Measurements from ENCODE around the gene LTF. TPM values are rescaled to one million over a fixed set of nuclear protein-coding genes. Genes with fewer than 3 reads are reported as not detected.

The LTF gene
- total and polyA plus RNA-seq, 2 of the 13 experiments (the other 11 are each of a cell fraction or from before 2014, with no cell fraction given) = not detected

DNA sequence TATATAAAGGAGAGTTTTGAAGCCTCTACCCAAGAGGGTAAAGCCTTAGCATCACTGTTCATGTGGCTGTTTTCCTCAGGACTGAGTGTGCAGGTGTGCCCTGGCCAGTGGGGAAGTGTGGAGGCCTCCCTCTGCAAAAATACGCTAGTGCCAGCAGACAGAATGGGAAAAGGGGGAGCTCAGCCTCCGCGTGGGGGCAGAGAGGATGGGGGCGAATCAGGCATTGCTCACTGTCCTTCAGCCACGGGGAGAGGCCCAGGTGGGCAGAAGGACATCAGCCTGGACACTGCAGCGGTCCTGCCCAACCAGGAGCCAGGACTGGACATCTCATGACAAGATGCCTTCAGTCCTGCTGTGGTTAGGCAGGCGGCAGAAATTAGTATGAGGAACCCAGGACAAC, 10.1 kb downstream of the LTF start:
- Histone ChIP-seq H3K36me3 (replicated peaks in 1 of 2; ENCODE audit: control insufficient read depth in 1 of 2, insufficient read depth in 2 of 2, low read length in 2 of 2) (no peaks in the 10 kb centered on the region), H2AFZ (ENCODE audit: low read length) (no peak overlapping the region), H4K20me1 (ENCODE audit: insufficient read depth, low read length) (no peaks in the 10 kb centered on the region), H3K27ac (ENCODE audit: extremely low read length, insufficient read depth, low read length) (no peak overlapping the region), H3K79me2 (ENCODE audit: insufficient read depth, low read length) (no peaks in the 10 kb centered on the region), H3K27me3 (ENCODE audit: control insufficient read depth in 1 of 2, insufficient read depth in 2 of 2, low read length in 2 of 2) (peaks cover 3 to 19% of the 10 kb centered on the region in 2 experiments; a peak in 3 of 5 replicates), H3K9me3 (ENCODE audit: low read length) (no peaks in the 10 kb centered on the region), H3K4me1 (ENCODE audit: insufficient read depth, low read length) (no peaks in the 10 kb centered on the region), H3K4me3 (replicated peaks in 1 of 3; ENCODE audit: insufficient read depth in 1 of 3, low read depth in 2 of 3, low read length in 3 of 3) (no peak overlapping the region), H3K9ac (ENCODE audit: insufficient read depth, low read depth, low read length) (no peak overlapping the region), H3K4me2 (ENCODE audit: low read depth, low read length) (no peak overlapping the region)
- no peak for FAIRE-seq
- intact Hi-C loops (cut with micrococcal nuclease; ENCODE audit: unreplicated experiment) = no loop called here
- TF ChIP-seq, protein P1, sequence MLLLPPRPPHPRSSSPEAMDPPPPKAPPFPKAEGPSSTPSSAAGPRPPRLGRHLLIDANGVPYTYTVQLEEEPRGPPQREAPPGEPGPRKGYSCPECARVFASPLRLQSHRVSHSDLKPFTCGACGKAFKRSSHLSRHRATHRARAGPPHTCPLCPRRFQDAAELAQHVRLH (CRISPR knock-in tag; IDR thresholded peaks at IDR 0.05; ENCODE audit: borderline replicate concordance, low read depth) = no peak
- TF ChIP-seq DPF2 (CRISPR knock-in tag; IDR thresholded peaks at IDR 0.05; ENCODE audit: borderline replicate concordance, low read depth) (no peak), ISX (CRISPR knock-in tag; conservative IDR thresholded peaks at IDR 0.05) (no peak), KLF11 (CRISPR knock-in tag; IDR thresholded peaks at IDR 0.05) (no peak), U2AF1 (optimal IDR thresholded peaks at IDR 0.05; ENCODE audit: low read depth, low read length) (no peak), BRD4 (CRISPR knock-in tag; IDR thresholded peaks at IDR 0.05) (no peak), ZNF773 (CRISPR knock-in tag; IDR thresholded peaks at IDR 0.05; ENCODE audit: borderline replicate concordance) (no peak), ZNF550 (CRISPR knock-in tag; IDR thresholded peaks at IDR 0.05; ENCODE audit: borderline replicate concordance) (no peak), ASH2L (IDR thresholded peaks at IDR 0.05; ENCODE audit: insufficient read length, low read depth, low read length) (no peak), NRL (CRISPR knock-in tag; IDR thresholded peaks at IDR 0.05; ENCODE audit: borderline replicate concordance) (no peak)
- TF ChIP-seq, protein P2, sequence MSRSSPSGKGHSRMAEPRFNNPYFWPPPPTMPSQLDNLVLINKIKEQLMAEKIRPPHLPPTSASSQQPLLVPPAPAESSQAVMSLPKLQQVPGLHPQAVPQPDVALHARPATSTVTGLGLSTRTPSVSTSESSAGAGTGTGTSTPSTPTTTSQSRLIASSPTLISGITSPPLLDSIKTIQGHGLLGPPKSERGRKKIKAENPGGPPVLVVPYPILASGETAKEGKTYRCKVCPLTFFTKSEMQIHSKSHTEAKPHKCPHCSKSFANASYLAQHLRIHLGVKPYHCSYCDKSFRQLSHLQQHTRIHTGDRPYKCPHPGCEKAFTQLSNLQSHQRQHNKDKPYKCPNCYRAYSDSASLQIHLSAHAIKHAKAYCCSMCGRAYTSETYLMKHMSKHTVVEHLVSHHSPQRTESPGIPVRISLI (CRISPR knock-in tag; IDR thresholded peaks at IDR 0.05; ENCODE audit: borderline replicate concordance) = no peak
- TF ChIP-seq, protein P3, sequence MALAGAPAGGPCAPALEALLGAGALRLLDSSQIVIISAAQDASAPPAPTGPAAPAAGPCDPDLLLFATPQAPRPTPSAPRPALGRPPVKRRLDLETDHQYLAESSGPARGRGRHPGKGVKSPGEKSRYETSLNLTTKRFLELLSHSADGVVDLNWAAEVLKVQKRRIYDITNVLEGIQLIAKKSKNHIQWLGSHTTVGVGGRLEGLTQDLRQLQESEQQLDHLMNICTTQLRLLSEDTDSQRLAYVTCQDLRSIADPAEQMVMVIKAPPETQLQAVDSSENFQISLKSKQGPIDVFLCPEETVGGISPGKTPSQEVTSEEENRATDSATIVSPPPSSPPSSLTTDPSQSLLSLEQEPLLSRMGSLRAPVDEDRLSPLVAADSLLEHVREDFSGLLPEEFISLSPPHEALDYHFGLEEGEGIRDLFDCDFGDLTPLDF (CRISPR knock-in tag; IDR thresholded peaks at IDR 0.05) = no peak
- 23% methylated on average over 6 of the region's 7 CpGs for WGBS (ENCODE audit: low lambda C conversion rate)
- no peak for ATAC-seq
- POLR2A ChIA-PET = no interaction called here
- CTCF ChIA-PET (ENCODE audit: low intra/inter-chr PET ratio, low total read pairs) = no interaction called here
- DNase-seq (ENCODE audit: low spot score) = no peak
- in situ Hi-C loops (cut with HindIII; ENCODE audit: extremely low pct_ligation_motif_present, low pct_unique_long_range_greater_than_20kb) = no loop called here
- BruUV-seq (replicated peaks) = no TSS peak

Measured in HepG2 (cell line).